Duodenal mucosa (tissue), 2 donors: Measurements from ENCODE around the gene TMEM243.

Experiments used
- H3K27ac ChIP-seq: one replicate; pipeline ENCODE4 v1.7.0; 2013; ENCODE audit warnings: low read depth, low read length
- H3K27me3 ChIP-seq, 2 donors: one replicate each; pipeline ENCODE4 v1.7.0; 2013; ENCODE audit warnings: low read length in 2 of 2, control low read depth in 1 of 2; ENCODE audit not compliant: insufficient read depth in 2 of 2, control insufficient read depth in 1 of 2
- H3K36me3 ChIP-seq, 2 donors: one replicate each; pipeline ENCODE4 v1.7.0; 2013; ENCODE audit warnings: low read length in 2 of 2, control low read depth in 1 of 2; ENCODE audit not compliant: insufficient read depth in 2 of 2, control insufficient read depth in 1 of 2
- H3K4me1 ChIP-seq, 2 donors: one replicate each; pipeline ENCODE4 v1.7.0; 2013; ENCODE audit warnings: low read length in 2 of 2, control low read depth in 1 of 2; ENCODE audit not compliant: insufficient read depth in 2 of 2, control insufficient read depth in 1 of 2
- H3K4me3 ChIP-seq, 2 donors: one replicate each; pipeline ENCODE4 v1.7.0; 2013; ENCODE audit warnings: low read length in 2 of 2, low read depth in 1 of 2
- H3K9ac ChIP-seq, 2 donors: one replicate each; pipeline ENCODE4 v1.7.0; 2013; ENCODE audit warnings: low read length in 2 of 2, low read depth in 1 of 2
- H3K9me3 ChIP-seq, 2 donors: one replicate each; pipeline ENCODE4 v1.7.0; 2013; ENCODE audit warnings: low read length in 2 of 2, control low read depth in 1 of 2; ENCODE audit not compliant: control insufficient read depth in 1 of 2

TMEM243 gene

GRCh38 chr7:87199700-87200450 lies 19.7 kb downstream of the TMEM243 start:
- H3K27ac ChIP-seq, result no peak overlapping the region
- H3K9me3 ChIP-seq, result peaks cover 2 to 6% of the 10 kb centered on the region in 2 donors
- no peak overlapping the region for H3K9ac ChIP-seq
- H3K4me1 ChIP-seq, result peaks cover 6 to 11% of the 10 kb centered on the region in 2 donors
- no peak overlapping the region for H3K4me3 ChIP-seq
- peaks cover 13 to 32% of the 10 kb centered on the region in 2 donors for H3K36me3 ChIP-seq
- H3K27me3 ChIP-seq, result no peaks in the 10 kb centered on the region

- no peak overlapping the region for H3K27ac ChIP-seq
- H3K9ac ChIP-seq, result no peak overlapping the region
Measured at GRCh38 chr7:87199241-87199640, 20.3 kb downstream of the TMEM243 start.

GRCh38 chr7:87193912-87194311 lies 25.6 kb downstream of the TMEM243 start:
- no peaks in the 10 kb centered on the region for H3K9me3 ChIP-seq
- no peak overlapping the region for H3K27ac ChIP-seq
- H3K36me3 ChIP-seq, result peaks cover 42 to 78% of the 10 kb centered on the region in 2 donors
- H3K9ac ChIP-seq, result no peak overlapping the region
- H3K27me3 ChIP-seq, result no peaks in the 10 kb centered on the region
- no peak overlapping the region for H3K4me3 ChIP-seq
- H3K4me1 ChIP-seq, result no peaks in the 10 kb centered on the region

More at GRCh38 chr7:87199241-87199640, 20.3 kb downstream of the TMEM243 start:
- Histone ChIP-seq H3K27me3 (no peaks in the 10 kb centered on the region), H3K9me3 (no peaks in the 10 kb centered on the region), H3K4me1 (peaks cover 6 to 11% of the 10 kb centered on the region in 2 donors), H3K36me3 (peaks cover 14 to 39% of the 10 kb centered on the region in 2 donors), H3K4me3 (no peak overlapping the region)

GRCh38 chr7:87192784-87193487 lies 26.6 kb downstream of the TMEM243 start:
- Histone ChIP-seq H3K4me1 (no peaks in the 10 kb centered on the region), H3K9me3 (no peaks in the 10 kb centered on the region), H3K27ac (no peak overlapping the region), H3K9ac (no peak overlapping the region), H3K36me3 (peaks cover 45 to 84% of the 10 kb centered on the region in 2 donors), H3K27me3 (no peaks in the 10 kb centered on the region), H3K4me3 (no peak overlapping the region)

DNA sequence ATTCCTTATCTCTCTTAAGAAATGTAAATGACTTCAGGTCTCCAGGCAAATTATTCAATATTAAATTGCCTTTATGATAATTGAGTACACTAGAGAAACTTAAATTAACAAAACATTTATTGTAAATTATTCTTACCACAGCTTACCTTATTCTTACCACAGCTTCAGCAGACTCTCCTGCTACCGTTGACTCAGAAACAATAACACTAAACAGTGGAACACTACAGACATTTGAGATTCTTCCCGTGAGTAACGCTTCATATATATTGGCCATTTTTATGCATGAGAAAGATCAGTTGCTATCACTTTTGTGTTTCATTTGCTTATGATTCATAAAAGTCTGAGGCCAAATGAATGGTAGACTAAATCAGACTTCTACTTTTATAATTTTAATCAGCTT lies 28.7 kb downstream of the TMEM243 start:
- Histone ChIP-seq H3K27me3 (no peaks in the 10 kb centered on the region), H3K9me3 (no peaks in the 10 kb centered on the region), H3K4me3 (no peak overlapping the region), H3K9ac (no peak overlapping the region), H3K27ac (no peak overlapping the region), H3K36me3 (peaks cover 45 to 85% of the 10 kb centered on the region in 2 donors), H3K4me1 (no peaks in the 10 kb centered on the region)

DNA sequence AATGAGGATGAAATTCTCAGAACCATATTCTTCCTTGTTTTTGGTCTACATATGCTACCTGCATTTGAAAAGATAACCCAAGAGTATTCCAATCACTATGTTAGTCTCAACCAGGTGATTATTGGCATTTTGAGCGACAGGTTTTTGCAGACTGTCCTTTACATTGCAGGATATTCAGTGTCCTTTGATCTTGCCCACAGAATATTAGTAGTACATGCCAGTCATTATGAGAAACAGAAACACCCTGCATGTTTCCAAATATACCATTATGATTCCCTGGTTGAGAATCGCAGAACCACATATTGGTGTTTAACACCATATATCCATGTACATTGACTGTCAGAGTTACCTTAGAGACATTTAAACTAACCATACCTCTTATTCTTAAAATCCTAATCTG lies 30.6 kb downstream of the TMEM243 start:
- H3K4me1 ChIP-seq, result no peaks in the 10 kb centered on the region
- no peaks in the 10 kb centered on the region for H3K27me3 ChIP-seq
- no peaks in the 10 kb centered on the region for H3K9me3 ChIP-seq
- H3K9ac ChIP-seq, result no peak overlapping the region
- no peak overlapping the region for H3K4me3 ChIP-seq
- no peak overlapping the region for H3K27ac ChIP-seq
- H3K36me3 ChIP-seq, result peaks cover 50 to 83% of the 10 kb centered on the region in 2 donors

DNA sequence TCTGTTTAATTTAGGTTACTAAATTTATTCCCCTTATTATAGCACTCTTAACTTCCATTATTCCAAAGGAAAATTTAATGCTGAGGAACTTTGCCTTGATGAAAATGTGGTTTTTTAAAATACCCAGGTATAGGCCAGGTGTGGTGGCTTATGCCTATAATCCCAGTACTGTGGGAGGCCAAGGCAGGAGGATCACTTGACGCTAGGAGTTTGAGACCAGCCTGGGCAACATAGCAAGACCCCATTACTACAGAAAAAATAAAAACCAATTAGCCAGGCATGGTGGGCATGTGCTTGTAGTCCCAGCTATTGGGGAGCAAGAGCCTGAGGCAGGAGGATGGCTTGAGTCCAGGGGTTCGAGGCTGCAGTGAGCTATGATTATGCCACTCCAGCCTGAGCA lies 32.4 kb downstream of the TMEM243 start:
- no peaks in the 10 kb centered on the region for H3K4me1 ChIP-seq
- H3K4me3 ChIP-seq, result no peak overlapping the region
- H3K9me3 ChIP-seq, result no peaks in the 10 kb centered on the region
- H3K36me3 ChIP-seq, result peaks cover 51 to 83% of the 10 kb centered on the region in 2 donors
- H3K27me3 ChIP-seq, result no peaks in the 10 kb centered on the region
- no peak overlapping the region for H3K27ac ChIP-seq
- no peak overlapping the region for H3K9ac ChIP-seq

DNA sequence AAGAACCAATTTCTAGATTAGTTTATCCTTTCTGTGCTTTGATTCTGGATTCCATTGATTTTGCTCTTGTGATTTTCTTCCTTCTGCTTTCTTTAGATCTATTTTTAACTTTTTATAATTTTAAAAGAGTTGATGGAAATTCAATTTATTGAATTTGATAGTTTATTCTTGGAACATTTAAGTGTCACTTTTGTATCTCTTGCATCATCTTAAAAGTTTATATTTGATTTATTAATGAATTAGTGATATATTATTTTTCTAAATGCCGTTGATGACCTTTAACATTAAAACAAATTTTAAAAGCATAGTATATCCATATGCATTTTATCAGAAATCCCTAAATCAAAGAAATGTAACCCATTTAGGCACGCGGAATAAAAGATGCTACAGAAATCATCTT lies 40.4 kb downstream of the TMEM243 start:
- H3K4me3 ChIP-seq, result no peak overlapping the region
- no peaks in the 10 kb centered on the region for H3K9me3 ChIP-seq
- H3K4me1 ChIP-seq, result no peaks in the 10 kb centered on the region
- H3K9ac ChIP-seq, result no peak overlapping the region
- peaks cover 32 to 45% of the 10 kb centered on the region in 2 donors for H3K36me3 ChIP-seq
- no peaks in the 10 kb centered on the region for H3K27me3 ChIP-seq
- H3K27ac ChIP-seq, result no peak overlapping the region

DNA sequence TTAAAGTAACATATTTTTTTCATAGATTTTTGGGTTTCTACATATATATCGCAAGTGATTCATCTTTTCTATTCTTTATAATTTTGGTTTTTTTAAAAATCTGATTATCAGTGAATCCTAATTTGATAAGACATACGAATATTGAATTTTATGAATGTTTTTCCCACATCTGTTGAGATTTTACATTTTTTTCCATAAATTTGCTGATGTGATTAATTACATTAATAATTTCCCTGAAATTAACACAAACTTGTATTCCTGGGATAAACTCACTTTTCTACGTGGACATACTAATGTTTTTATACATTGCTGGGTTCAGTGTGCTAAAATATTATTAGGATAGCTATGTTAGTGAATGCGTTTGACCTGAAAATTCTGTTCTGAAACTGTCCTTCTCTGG lies 41.2 kb downstream of the TMEM243 start:
- Histone ChIP-seq H3K36me3 (peaks cover 27 to 44% of the 10 kb centered on the region in 2 donors), H3K9me3 (no peaks in the 10 kb centered on the region)

GRCh38 chr7:87173471-87173870 lies 46.1 kb downstream of the TMEM243 start:
- Histone ChIP-seq H3K9ac (no peak overlapping the region), H3K4me3 (no peak overlapping the region), H3K4me1 (no peaks in the 10 kb centered on the region), H3K36me3 (peaks cover 31 to 51% of the 10 kb centered on the region in 2 donors), H3K27ac (no peak overlapping the region), H3K27me3 (no peaks in the 10 kb centered on the region), H3K9me3 (no peaks in the 10 kb centered on the region)

More for the DNA sequence above, 41.2 kb downstream of the TMEM243 start:
- H3K27me3 ChIP-seq, result no peaks in the 10 kb centered on the region
- H3K27ac ChIP-seq, result no peak overlapping the region
- no peaks in the 10 kb centered on the region for H3K4me1 ChIP-seq
- no peak overlapping the region for H3K4me3 ChIP-seq
- no peak overlapping the region for H3K9ac ChIP-seq
